HUES48 (cell line): ENCODE results near the gene NAT9.
A peak's percentile ranks its signal among the peaks of the same experiment; 100 is the strongest.

Experiments
- H3K27ac ChIP-seq: one replicate; pipeline ENCODE4 v1.7.0; 2013; ENCODE audit warnings: low read depth, low read length, inconsistent platforms
- H3K27me3 ChIP-seq: 2 replicates; pipeline ENCODE4 v1.6.1; 2013; ENCODE audit warnings: mild to moderate bottlenecking, low read length; ENCODE audit not compliant: control insufficient read depth, insufficient read depth
- H3K36me3 ChIP-seq: 2 replicates; pipeline ENCODE4 v1.6.1; 2013; ENCODE audit warnings: low read length; ENCODE audit not compliant: control insufficient read depth, insufficient read depth
- H3K4me1 ChIP-seq: 2 replicates; pipeline ENCODE4 v1.6.1; 2013; ENCODE audit warnings: mild to moderate bottlenecking, low read length; ENCODE audit not compliant: control insufficient read depth, insufficient read depth
- H3K4me3 ChIP-seq: 2 replicates; pipeline ENCODE4 v1.5.1; 2013; ENCODE audit warnings: mild to moderate bottlenecking, low read depth, low read length
- H3K9ac ChIP-seq: 2 replicates; pipeline ENCODE4 v1.6.1; 2013; ENCODE audit warnings: mild to moderate bottlenecking, low read depth, low read length, moderate library complexity
- H3K9me3 ChIP-seq: 2 replicates; pipeline ENCODE4 v1.6.1; 2013; ENCODE audit warnings: low read length; ENCODE audit not compliant: control insufficient read depth, insufficient read depth

The NAT9 gene

DNA sequence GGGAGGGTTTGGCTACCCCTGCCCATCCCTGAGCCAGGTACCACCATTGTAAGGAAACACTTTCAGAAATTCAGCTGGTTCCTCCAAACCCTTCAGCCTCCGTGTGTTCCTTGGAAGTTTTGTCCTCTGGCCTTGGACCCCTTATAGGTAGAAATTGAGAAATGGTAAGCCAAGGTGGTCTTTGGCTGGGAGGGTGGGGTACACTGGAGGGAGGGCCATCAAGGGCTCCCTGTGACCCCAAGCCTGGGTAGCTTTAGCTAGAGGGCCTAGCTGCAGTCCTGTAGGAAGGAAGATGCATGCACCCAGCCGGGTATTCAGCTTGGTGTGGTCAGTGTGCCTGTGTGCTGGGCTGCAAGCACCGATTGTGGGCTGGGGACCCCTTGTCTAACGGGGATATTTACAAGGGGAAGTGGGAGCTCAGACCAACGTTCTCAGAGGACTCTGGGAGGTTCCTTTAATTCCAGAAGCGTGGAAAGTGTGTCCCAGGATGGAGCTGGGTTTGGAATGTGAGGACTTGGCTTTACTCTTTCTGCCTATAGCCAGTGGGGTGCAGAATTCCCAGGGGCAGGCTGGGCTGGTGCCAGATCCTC, 6.8 kb downstream of the NAT9 start:
- Histone ChIP-seq H3K36me3 (peaks cover 55% of the 10 kb centered on the region), H3K27ac (no peak overlapping the region), H3K4me3 (no peak overlapping the region)

DNA sequence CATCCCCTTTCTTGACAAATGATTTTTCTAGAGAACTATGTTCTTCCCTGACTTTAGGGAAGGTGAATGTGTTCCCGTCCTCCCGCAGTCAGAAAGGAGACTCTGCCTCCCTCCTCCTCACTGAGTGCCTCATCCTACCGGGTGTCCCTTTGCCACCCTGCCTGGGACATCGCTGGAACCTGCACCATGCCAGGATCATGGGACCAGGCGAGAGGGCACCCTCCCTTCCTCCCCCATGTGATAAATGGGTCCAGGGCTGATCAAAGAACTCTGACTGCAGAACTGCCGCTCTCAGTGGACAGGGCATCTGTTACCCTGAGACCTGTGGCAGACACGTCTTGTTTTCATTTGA, 7.4 kb downstream of the NAT9 start:
- H3K4me3 ChIP-seq = no peak overlapping the region
- H3K27ac ChIP-seq = no peak overlapping the region
- H3K36me3 ChIP-seq = peaks cover 52% of the 10 kb centered on the region
- H3K9ac ChIP-seq = no peak overlapping the region
- no peaks in the 10 kb centered on the region for H3K27me3 ChIP-seq
- peaks cover under 1% of the 10 kb centered on the region; the same call in 1 of the 2 replicates for H3K4me1 ChIP-seq
- H3K9me3 ChIP-seq = no peaks in the 10 kb centered on the region

More for the DNA sequence above, 6.8 kb downstream of the NAT9 start:
- Histone ChIP-seq H3K9ac (no peak overlapping the region), H3K9me3 (no peaks in the 10 kb centered on the region), H3K4me1 (no peaks in the 10 kb centered on the region), H3K27me3 (no peaks in the 10 kb centered on the region)

DNA sequence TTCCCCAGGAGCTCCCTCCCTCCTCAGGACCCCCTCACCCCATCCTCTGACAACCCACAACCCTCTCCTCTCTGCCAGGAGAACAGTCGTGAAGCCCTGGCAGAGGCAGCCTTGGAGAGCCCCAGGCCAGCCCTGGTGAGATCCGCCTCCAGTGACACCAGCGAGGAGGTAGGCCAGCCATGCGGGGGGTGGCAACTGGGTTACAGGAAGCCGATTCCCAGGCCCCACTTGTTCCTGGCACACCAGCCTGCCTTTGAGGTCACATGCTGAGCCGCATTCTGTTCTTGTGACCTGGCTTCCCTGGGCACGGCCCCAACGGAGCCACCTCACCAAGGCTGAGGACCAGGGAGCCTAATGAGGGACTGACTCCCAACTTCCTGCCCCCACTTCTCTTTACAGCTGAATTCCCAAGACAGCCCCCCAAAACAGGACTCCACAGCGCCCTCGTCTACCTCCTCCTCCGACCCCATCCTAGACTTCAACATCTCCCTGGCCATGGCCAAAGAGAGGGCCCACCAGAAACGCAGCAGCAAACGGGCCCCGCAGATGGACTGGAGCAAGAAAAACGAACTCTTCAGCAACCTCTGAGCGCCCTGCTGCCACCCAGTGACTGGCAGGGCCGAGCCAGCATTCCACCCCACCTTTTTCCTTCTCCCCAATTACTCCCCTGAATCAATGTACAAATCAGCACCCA, 7.9 kb downstream of the NAT9 start:
- Histone ChIP-seq H3K4me3 (no peak overlapping the region), H3K9me3 (no peaks in the 10 kb centered on the region), H3K27me3 (no peaks in the 10 kb centered on the region), H3K4me1 (peaks cover 5% of the 10 kb centered on the region; the same call in 1 of the 2 replicates), H3K27ac (no peak overlapping the region), H3K9ac (no peak overlapping the region), H3K36me3 (peaks cover 47% of the 10 kb centered on the region)

DNA sequence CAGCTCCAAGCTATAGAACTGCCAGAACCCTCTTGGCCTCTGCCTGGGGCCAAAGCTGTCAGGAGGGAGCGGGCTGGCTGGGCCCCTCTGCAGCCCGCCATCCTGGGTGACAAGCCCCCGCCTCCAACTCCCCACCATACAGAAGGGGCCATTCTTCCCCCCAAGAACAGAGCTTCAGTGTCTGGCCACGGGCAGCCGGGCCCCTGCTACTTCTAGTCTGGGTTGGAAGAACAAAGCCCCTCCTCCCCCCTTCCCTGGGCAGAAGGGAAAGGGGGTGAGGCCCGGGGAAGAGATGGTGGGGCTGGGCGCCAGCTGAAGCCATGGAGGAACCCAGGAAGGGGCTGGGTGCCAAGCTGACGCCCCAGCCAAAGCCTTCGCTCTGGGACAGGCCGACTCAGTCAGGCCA, 9.0 kb downstream of the NAT9 start:
- no peak overlapping the region for H3K27ac ChIP-seq
- no peaks in the 10 kb centered on the region for H3K27me3 ChIP-seq
- H3K9me3 ChIP-seq = no peaks in the 10 kb centered on the region
- peaks cover 5% of the 10 kb centered on the region; the same call in 1 of the 2 replicates for H3K4me1 ChIP-seq
- no peak overlapping the region for H3K9ac ChIP-seq
- no peak overlapping the region for H3K4me3 ChIP-seq
- H3K36me3 ChIP-seq = peaks cover 36% of the 10 kb centered on the region

DNA sequence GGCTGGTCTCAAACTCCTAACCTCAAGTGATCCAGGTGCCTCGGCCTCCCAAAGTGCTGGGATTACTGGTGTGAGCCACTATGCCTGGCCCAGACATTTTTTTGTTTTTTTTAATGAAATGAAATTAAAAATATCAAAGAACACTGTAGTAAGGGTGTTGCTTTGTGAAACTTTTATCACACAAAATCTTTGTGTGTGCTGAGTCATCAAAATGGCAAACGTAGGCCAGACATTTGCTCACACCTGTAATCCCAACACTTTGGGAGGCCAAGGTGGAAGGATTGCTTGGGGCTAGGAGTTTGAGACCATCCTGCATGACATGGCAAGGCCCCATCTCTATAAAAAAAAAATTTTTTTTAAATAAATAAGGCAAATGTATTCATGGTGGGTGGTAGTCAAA, 9.7 kb downstream of the NAT9 start:
- Histone ChIP-seq H3K4me1 (peaks cover 11% of the 10 kb centered on the region; the same call in 1 of the 2 replicates), H3K9ac (no peak overlapping the region), H3K27ac (no peak overlapping the region), H3K27me3 (no peaks in the 10 kb centered on the region), H3K9me3 (no peaks in the 10 kb centered on the region), H3K36me3 (peaks cover 29% of the 10 kb centered on the region), H3K4me3 (no peak overlapping the region)

DNA sequence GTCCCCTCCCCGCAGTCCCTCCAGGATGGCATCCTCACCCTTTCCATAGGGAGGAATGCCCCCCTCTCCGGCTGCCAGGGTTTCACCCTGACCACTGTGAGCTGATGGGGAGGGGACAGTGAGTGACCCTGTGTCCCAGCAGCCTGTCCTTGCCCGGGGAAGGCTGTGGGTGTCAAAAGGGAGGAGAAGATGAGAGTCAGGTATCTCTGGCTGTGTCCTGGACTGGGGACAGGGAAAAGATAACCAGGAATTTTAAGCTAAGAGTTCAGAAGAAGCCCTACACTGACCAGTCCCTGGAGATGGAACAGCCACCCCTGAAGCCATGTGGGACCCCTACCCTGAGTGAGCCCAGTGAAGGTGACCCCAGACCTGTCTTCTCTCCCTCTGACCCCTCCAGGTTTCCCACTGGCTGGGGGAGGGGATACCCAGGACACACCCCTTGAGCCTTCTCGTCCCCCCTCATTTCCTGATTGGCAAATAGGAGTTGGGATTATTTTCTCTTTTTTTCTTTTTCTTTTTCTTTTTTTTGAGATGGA, 11.3 kb downstream of the NAT9 start:
- Histone ChIP-seq H3K9ac (no peak overlapping the region), H3K27ac (no peak overlapping the region), H3K9me3 (no peaks in the 10 kb centered on the region), H3K4me1 (peaks cover 26% of the 10 kb centered on the region), H3K4me3 (no peak overlapping the region), H3K36me3 (peaks cover 15% of the 10 kb centered on the region), H3K27me3 (no peaks in the 10 kb centered on the region)

DNA sequence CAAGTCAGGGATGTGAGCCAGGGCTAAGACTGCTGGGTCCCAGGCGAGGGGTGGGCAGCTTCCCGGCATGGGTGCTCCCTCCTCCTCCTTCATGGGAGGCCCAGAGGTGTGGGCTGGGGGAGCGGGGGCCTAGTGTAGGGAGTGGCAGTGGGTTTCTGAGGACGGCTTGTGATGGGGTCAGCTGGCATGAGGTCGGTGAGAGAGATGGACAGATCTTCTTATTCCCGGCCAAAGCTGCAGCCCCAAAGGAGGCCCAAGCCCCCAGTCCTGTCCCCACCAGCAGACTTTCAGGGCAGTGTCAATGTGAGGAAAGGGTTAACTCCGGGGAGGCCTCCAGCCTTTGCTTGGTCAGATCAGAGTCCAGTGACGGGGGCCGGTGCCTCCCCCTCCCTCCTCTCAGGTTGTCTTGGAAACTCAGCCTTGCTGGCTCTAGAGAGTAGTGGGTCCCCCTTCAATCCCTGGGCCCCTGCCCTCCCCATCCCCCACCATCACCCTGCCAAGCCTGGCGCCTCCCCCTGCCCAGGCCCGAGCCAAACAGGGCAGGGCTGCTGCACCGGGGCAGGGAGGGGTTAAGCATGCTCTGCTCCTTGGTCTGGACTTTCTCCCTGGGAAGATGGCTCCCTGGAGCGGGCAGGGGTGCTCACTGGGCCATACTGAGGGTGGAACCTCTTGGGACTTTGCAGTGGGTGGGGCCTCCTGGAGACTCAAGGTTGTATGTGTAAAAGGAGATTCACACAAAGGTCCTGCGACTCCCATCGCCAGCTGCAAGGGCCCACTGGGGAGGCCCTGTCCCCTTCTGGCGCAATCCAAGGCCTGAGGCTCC, 12.4 kb downstream of the NAT9 start:
- Histone ChIP-seq H3K27me3 (no peaks in the 10 kb centered on the region), H3K36me3 (peaks cover 4% of the 10 kb centered on the region), H3K4me1 (peaks cover 34% of the 10 kb centered on the region), H3K9me3 (no peaks in the 10 kb centered on the region), H3K4me3 (no peak overlapping the region), H3K27ac (peak overlapping the region; percentile 40), H3K9ac (no peak overlapping the region)

DNA sequence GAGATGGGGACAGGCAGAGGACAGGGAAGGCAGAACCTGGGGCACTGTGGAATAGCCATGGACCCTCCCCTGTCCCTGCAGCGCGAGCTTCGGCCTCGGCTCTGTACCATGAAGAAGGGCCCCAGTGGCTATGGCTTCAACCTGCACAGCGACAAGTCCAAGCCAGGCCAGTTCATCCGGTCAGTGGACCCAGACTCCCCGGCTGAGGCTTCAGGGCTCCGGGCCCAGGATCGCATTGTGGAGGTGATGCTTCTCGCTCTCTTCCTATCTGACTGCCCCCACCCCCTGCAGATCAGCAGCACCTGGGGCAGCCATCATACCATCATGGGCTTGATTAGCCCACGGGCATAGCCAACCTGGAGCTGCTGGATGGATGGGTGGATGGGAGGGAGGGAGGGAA, 14.2 kb downstream of the NAT9 start:
- no peak overlapping the region for H3K27ac ChIP-seq
- H3K4me3 ChIP-seq = no peak overlapping the region
- H3K9me3 ChIP-seq = no peaks in the 10 kb centered on the region
- H3K4me1 ChIP-seq = peaks cover 48% of the 10 kb centered on the region
- no peaks in the 10 kb centered on the region for H3K27me3 ChIP-seq
- no peaks in the 10 kb centered on the region for H3K36me3 ChIP-seq
- no peak overlapping the region for H3K9ac ChIP-seq

DNA sequence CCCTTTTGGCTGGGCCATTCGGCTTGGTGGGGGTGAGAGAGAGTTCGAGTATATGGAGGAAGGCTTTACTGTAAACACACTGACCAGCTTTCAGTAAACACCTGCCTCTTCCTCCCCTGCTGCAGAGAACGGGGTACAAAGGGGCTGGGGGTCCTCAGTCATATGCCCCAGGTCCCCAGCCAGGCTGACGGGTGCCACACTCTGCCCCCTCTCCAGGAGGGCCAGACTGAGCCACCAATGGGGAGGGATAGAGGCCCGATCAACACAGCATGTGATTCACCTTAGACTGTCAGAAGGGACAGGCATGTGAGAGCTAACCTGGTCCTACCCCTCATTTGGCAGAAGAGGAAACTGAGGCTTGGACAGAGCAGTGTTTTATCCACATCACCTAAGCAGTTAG, 14.7 kb downstream of the NAT9 start:
- H3K4me3 ChIP-seq = no peak overlapping the region
- no peak overlapping the region for H3K9ac ChIP-seq
- H3K9me3 ChIP-seq = no peaks in the 10 kb centered on the region
- no peaks in the 10 kb centered on the region for H3K36me3 ChIP-seq
- no peaks in the 10 kb centered on the region for H3K27me3 ChIP-seq
- peaks cover 48% of the 10 kb centered on the region for H3K4me1 ChIP-seq
- peak overlapping the region; percentile 91 for H3K27ac ChIP-seq

DNA sequence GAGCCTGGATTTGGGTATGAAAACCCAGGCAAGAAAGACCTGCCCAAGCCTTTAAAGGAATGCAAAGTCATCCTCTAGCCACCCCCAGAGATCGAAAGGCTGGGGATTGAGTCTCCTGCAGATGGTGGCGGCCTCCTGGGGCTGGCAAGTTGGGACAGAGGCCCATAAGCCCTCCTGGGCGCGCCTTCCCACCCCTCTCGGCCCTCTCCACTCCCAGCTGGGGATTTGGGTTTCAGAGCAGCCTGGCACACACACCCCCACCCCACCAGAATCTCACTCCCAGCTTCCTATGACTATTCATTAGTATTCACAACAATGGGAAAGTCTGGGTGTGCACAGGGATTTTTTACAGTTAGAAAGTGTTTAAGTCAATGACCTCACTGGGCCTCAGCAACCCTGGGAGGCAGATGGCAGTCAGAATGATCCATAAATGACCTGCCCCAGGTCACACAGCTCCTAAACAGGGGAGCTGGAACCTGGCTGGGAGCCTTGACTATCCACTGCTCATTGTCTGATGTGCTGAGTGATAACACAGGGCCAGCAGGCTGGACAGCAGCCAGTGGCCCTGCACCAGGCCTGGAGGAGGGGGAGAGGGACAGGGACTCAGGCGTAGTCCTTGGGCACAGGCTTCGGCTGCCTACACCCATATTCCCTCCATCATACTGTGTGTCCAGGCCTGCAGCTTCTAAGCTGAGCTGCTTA, 15.6 kb downstream of the NAT9 start:
- H3K36me3 ChIP-seq = no peaks in the 10 kb centered on the region
- H3K9ac ChIP-seq = no peak overlapping the region
- H3K4me3 ChIP-seq = no peak overlapping the region
- H3K27me3 ChIP-seq = no peaks in the 10 kb centered on the region
- H3K27ac ChIP-seq = peak overlapping the region; percentile 91
- peaks cover 48% of the 10 kb centered on the region for H3K4me1 ChIP-seq
- H3K9me3 ChIP-seq = no peaks in the 10 kb centered on the region
